ENCODE measurements around the gene ZBTB33. TPM values are rescaled to one million over a fixed set of nuclear protein-coding genes. Genes with fewer than 3 reads are reported as not detected.

Gene ZBTB33
- total RNA-seq (ENCODE audit: low replicate concordance) = 16.6 and 18.3 TPM in 2 replicates

GRCh38 chrX:120250522-120251271, at the start of gene ZBTB33:
Gene ZBTB33, plus strand, starts transcription at chrX:120250812. Its CDS starts 2,604 bp downstream, at chrX:120253416.
- peak; percentile 53 for TF ChIP-seq CTCF (IDR thresholded peaks at IDR 0.05; ENCODE audit: insufficient read depth, low read length)

GRCh38 chrX:120200851-120201250, 49.8 kb upstream of the ZBTB33 start:
- H3K4me3 ChIP-seq (ENCODE audit: low read depth, low read length) = no peak overlapping the region
- no peak for TF ChIP-seq CTCF (IDR thresholded peaks at IDR 0.05; ENCODE audit: insufficient read depth, low read length)
- no peak for DNase-seq (ENCODE audit: low read depth)

More at GRCh38 chrX:120250522-120251271, at the start of gene ZBTB33:
- DNase-seq (ENCODE audit: low read depth) = peak; percentile 93
- H3K4me3 ChIP-seq (ENCODE audit: low read depth, low read length) = peak within 1 kb of the TSS; percentile 73

GRCh38 chrX:120205816-120206753, 44.5 kb upstream of the ZBTB33 start:
- no peak for TF ChIP-seq CTCF (IDR thresholded peaks at IDR 0.05; ENCODE audit: insufficient read depth, low read length)
- DNase-seq (ENCODE audit: low read depth) = no peak
- H3K4me3 ChIP-seq (ENCODE audit: low read depth, low read length) = no peak overlapping the region

- no peak overlapping the region for H3K4me3 ChIP-seq (ENCODE audit: low read depth, low read length)
- TF ChIP-seq CTCF (IDR thresholded peaks at IDR 0.05; ENCODE audit: insufficient read depth, low read length) = no peak
- no peak for DNase-seq (ENCODE audit: low read depth)
Measured at GRCh38 chrX:120207009-120207605, 43.5 kb upstream of the ZBTB33 start.

- TF ChIP-seq CTCF (IDR thresholded peaks at IDR 0.05; ENCODE audit: insufficient read depth, low read length) = peak; percentile 95
- peak; percentile 64 for DNase-seq (ENCODE audit: low read depth)
- H3K4me3 ChIP-seq (ENCODE audit: low read depth, low read length) = no peak overlapping the region
Measured at GRCh38 chrX:120213438-120214265, 37.0 kb upstream of the ZBTB33 start.

- no peak for TF ChIP-seq CTCF (IDR thresholded peaks at IDR 0.05; ENCODE audit: insufficient read depth, low read length)
- H3K4me3 ChIP-seq (ENCODE audit: low read depth, low read length) = no peak overlapping the region
- no peak for DNase-seq (ENCODE audit: low read depth)
Measured at GRCh38 chrX:120223374-120223773, 27.2 kb upstream of the ZBTB33 start.

All from fibroblast of the aortic adventitia (primary cell).